GM12878 (cell line): ENCODE measurements around the gene APLP1. TPM values are rescaled to one million over a fixed set of nuclear protein-coding genes. Genes with fewer than 3 reads are reported as not detected.

ENCODE experiments used
- ELK1 ChIP-seq: IDR thresholded peaks from 2 replicates; pipeline ENCODE4 v1.6.1; 2012; ENCODE audit warnings: low read depth, low read length, improper control_type of control experiment
- ETV6 ChIP-seq, 2 experiments: fragments of 450-650 bp in 1 of 2; IDR thresholded peaks in 1 of 2; conservative IDR thresholded peaks in 1 of 2; 2 replicates each; pipeline ENCODE4 v1.6.1; 2014; ENCODE audit warnings: antibody characterized with exemption in 1 of 2, borderline replicate concordance in 1 of 2, low read depth in 1 of 2, mild to moderate bottlenecking in 1 of 2, moderate library complexity in 1 of 2
- HDAC6 ChIP-seq: fragments of 200-600 bp; sonication (generic); IDR thresholded peaks from one replicate; pipeline ENCODE4 v1.8.0; 2017; ENCODE audit warnings: antibody characterized with exemption; ENCODE audit not compliant: unreplicated experiment
- IKZF1 ChIP-seq: fragments of 450-650 bp; conservative IDR thresholded peaks from 2 replicates; pipeline ENCODE4 v1.6.1; 2017; ENCODE audit warnings: antibody characterized with exemption, mild to moderate bottlenecking
- KAT2A ChIP-seq: conservative IDR thresholded peaks from 2 replicates; pipeline ENCODE4 v1.6.1; 2011; ENCODE audit warnings: low read depth, low read length; ENCODE audit not compliant: control insufficient read depth
- NFIC ChIP-seq: IDR thresholded peaks from 2 replicates; pipeline ENCODE4 v1.6.1; 2012; ENCODE audit warnings: low read depth, mild to moderate bottlenecking, inconsistent platforms, low read length, moderate library complexity
- NR2C1 ChIP-seq: fragments of 450-650 bp; IDR thresholded peaks from 2 replicates; pipeline ENCODE4 v1.6.1; 2017; ENCODE audit warnings: antibody characterized with exemption, mild to moderate bottlenecking, moderate library complexity
- RELB ChIP-seq: fragments of 450-650 bp; IDR thresholded peaks from 2 replicates; pipeline ENCODE4 v1.6.1; 2017; ENCODE audit warnings: low read depth, mild to moderate bottlenecking, moderate library complexity
- polyA plus RNA-seq, 11 experiments: library from polyadenylated mRNA; depleted of rRNA in 4 of 11; unstranded in 6 of 11; stranded (reverse) in 5 of 11; fragments of >200 nt; fragmentation: Nextera tagmentation in 4 of 11; fragmentation: Illumina TruSeq in 1 of 11; extraction: Ambion mirVana in 4 of 11; extraction: Trizol in 1 of 11; gene quantifications; 1 replicate in 1 of 11; 2 replicates in 10 of 11; pipeline versions ENCODE4 v1.2.1 to v1.2.3, GENCODE V29; 2011 to 2016; ENCODE audit warnings: inconsistent platforms in 2 of 11, missing spikeins in 2 of 11, low read depth in 1 of 11
- total RNA-seq, 4 experiments: library from RNA; depleted of rRNA in 3 of 4; stranded (reverse); fragments of >200 nt in 3 of 4; fragmentation: Illumina TruSeq in 1 of 4; extraction: Trizol in 1 of 4; gene quantifications; 2 replicates each; pipeline versions ENCODE4 v1.2.1 to v1.2.3, GENCODE V29; 2013 to 2021
- TF ChIP-seq, protein P1 (sequence below): fragments of 450-650 bp; formaldehyde crosslinking; IDR thresholded peaks from 2 replicates; pipeline ENCODE4 v1.4.0; 2020; ENCODE audit warnings: mild to moderate bottlenecking, moderate library complexity
- TF ChIP-seq, protein P2 (sequence below): fragments of 450-650 bp; conservative IDR thresholded peaks from 2 replicates; pipeline ENCODE4 v1.6.1; 2017; ENCODE audit warnings: mild to moderate bottlenecking, moderate library complexity
- TF ChIP-seq, protein P3 (sequence below): fragments of 450-650 bp; IDR thresholded peaks from 2 replicates; pipeline ENCODE4 v1.6.1; 2017; ENCODE audit warnings: mild to moderate bottlenecking, moderate library complexity

The APLP1 gene
- total and polyA plus RNA-seq, 10 of the 15 experiments (the other 5 are each of a cell fraction or from before 2014, with no cell fraction given) = 0.07 to 2.2 (median 0.91) TPM; not detected in 1

DNA sequence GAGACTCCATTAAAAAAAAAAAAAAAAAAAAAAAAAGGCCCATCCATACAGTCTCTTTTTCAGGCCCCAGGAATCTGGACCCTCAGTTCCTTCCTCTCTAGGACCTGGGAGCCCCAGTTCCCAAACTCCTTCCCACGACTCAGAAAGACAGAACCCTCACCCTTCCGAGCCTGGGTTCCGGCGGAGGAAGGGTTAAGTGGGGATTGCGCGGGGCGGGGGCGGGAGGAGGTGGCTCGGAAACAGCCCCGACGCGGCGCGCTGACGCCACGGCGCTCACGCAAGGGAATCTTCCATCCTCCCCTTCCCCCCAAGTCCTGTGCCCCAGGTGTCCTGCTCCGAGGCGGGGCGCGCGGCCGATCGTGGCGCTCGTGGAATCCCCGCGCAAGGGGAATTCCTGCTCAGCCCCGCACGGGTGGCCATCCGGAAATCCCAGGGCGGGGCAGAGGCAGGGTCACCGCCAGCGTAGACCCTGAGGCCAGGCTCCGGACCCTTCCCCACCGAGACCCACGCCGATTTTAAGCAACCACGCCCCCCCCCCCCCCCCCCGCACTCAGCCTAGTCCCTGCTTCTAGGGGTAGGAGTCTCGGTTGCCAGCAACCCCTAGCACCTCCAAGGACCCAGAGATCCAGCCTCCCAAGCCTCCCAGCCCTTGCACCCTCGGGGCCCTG, 31.3 kb downstream of the APLP1 start (continued):
- TF ChIP-seq, protein P1, sequence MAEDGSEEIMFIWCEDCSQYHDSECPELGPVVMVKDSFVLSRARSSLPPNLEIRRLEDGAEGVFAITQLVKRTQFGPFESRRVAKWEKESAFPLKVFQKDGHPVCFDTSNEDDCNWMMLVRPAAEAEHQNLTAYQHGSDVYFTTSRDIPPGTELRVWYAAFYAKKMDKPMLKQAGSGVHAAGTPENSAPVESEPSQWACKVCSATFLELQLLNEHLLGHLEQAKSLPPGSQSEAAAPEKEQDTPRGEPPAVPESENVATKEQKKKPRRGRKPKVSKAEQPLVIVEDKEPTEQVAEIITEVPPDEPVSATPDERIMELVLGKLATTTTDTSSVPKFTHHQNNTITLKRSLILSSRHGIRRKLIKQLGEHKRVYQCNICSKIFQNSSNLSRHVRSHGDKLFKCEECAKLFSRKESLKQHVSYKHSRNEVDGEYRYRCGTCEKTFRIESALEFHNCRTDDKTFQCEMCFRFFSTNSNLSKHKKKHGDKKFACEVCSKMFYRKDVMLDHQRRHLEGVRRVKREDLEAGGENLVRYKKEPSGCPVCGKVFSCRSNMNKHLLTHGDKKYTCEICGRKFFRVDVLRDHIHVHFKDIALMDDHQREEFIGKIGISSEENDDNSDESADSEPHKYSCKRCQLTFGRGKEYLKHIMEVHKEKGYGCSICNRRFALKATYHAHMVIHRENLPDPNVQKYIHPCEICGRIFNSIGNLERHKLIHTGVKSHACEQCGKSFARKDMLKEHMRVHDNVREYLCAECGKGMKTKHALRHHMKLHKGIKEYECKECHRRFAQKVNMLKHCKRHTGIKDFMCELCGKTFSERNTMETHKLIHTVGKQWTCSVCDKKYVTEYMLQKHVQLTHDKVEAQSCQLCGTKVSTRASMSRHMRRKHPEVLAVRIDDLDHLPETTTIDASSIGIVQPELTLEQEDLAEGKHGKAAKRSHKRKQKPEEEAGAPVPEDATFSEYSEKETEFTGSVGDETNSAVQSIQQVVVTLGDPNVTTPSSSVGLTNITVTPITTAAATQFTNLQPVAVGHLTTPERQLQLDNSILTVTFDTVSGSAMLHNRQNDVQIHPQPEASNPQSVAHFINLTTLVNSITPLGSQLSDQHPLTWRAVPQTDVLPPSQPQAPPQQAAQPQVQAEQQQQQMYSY = no peak
- TF ChIP-seq IKZF1 (peak; percentile 76), RELB (peak; percentile 61), ELK1 (no peak), NFIC (peak; percentile 43; the same call in 1 of the 2 replicates), KAT2A (no peak), HDAC6 (no peak), NR2C1 (peak; percentile 27; the same call in 1 of the 2 replicates), ETV6 (conservative IDR thresholded peaks at IDR 0.05 in 1 of 2, IDR thresholded peaks at IDR 0.05 in 1 of 2; ENCODE audit: borderline replicate concordance in 1 of 2, low read depth in 1 of 2) (0 out of 4 replicates have a peak, but pooled peaks of 1 of the 2 experiments have one; percentile 9)
- TF ChIP-seq, protein P2, sequence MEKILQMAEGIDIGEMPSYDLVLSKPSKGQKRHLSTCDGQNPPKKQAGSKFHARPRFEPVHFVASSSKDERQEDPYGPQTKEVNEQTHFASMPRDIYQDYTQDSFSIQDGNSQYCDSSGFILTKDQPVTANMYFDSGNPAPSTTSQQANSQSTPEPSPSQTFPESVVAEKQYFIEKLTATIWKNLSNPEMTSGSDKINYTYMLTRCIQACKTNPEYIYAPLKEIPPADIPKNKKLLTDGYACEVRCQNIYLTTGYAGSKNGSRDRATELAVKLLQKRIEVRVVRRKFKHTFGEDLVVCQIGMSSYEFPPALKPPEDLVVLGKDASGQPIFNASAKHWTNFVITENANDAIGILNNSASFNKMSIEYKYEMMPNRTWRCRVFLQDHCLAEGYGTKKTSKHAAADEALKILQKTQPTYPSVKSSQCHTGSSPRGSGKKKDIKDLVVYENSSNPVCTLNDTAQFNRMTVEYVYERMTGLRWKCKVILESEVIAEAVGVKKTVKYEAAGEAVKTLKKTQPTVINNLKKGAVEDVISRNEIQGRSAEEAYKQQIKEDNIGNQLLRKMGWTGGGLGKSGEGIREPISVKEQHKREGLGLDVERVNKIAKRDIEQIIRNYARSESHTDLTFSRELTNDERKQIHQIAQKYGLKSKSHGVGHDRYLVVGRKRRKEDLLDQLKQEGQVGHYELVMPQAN = no peak; the same call in none of the 2 replicates
- TF ChIP-seq, protein P3, sequence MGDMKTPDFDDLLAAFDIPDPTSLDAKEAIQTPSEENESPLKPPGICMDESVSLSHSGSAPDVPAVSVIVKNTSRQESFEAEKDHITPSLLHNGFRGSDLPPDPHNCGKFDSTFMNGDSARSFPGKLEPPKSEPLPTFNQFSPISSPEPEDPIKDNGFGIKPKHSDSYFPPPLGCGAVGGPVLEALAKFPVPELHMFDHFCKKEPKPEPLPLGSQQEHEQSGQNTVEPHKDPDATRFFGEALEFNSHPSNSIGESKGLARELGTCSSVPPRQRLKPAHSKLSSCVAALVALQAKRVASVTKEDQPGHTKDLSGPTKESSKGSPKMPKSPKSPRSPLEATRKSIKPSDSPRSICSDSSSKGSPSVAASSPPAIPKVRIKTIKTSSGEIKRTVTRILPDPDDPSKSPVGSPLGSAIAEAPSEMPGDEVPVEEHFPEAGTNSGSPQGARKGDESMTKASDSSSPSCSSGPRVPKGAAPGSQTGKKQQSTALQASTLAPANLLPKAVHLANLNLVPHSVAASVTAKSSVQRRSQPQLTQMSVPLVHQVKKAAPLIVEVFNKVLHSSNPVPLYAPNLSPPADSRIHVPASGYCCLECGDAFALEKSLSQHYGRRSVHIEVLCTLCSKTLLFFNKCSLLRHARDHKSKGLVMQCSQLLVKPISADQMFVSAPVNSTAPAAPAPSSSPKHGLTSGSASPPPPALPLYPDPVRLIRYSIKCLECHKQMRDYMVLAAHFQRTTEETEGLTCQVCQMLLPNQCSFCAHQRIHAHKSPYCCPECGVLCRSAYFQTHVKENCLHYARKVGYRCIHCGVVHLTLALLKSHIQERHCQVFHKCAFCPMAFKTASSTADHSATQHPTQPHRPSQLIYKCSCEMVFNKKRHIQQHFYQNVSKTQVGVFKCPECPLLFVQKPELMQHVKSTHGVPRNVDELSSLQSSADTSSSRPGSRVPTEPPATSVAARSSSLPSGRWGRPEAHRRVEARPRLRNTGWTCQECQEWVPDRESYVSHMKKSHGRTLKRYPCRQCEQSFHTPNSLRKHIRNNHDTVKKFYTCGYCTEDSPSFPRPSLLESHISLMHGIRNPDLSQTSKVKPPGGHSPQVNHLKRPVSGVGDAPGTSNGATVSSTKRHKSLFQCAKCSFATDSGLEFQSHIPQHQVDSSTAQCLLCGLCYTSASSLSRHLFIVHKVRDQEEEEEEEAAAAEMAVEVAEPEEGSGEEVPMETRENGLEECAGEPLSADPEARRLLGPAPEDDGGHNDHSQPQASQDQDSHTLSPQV = 0 out of 2 replicates have a peak, but pooled peaks have one; percentile 51
